IMR-90 (cell line): ENCODE measurements around the gene EED. TPM values are rescaled to one million over a fixed set of nuclear protein-coding genes. Genes with fewer than 3 reads are reported as not detected.
A peak's percentile ranks its signal among the peaks of the same experiment; 100 is the strongest.

ENCODE experiments used
- ATAC-seq: fragments of 200-7000 bp; cut with Tn5 transposase; 2 replicates; pipeline ENCODE4 v1.9.1; 2020; ENCODE audit warnings: low read depth, mild to moderate bottlenecking, moderate library complexity
- BruUV-seq: library from RNA; stranded (reverse); fragments of 400-500 nt; replicated peaks from 2 replicates; lab custom pipeline; 2021; lab: Mats Ljungman, UMichigan
- CTCF ChIA-PET: fragments of 300-600 bp; formaldehyde crosslinking; extraction: SDS; loops from one replicate; lab custom pipeline; 2021; ENCODE audit warnings: antibody characterized with exemption; lab: Yijun Ruan, JAX
- POLR2A ChIA-PET: fragments of 300-600 bp; sonication (Branson Sonifier 250); formaldehyde crosslinking; loops from one replicate; lab custom pipeline; 2022; ENCODE audit warnings: antibody characterized with exemption; ENCODE audit not compliant: unreplicated experiment; lab: Charles Lee
- DNase-seq: peaks from one replicate; pipeline ENCODE4 v3.0.0; 2013
- H2AFZ ChIP-seq: replicated peaks from 2 replicates; pipeline ENCODE3; 2013; ENCODE audit warnings: low read length, mild to moderate bottlenecking; ENCODE audit not compliant: poor library complexity
- H2AK5ac ChIP-seq: 2 replicates; pipeline ENCODE4 v1.6.1; 2013; ENCODE audit warnings: low read depth, low read length, inconsistent platforms
- H2AK9ac ChIP-seq: replicated peaks from 2 replicates; pipeline ENCODE3; 2013; ENCODE audit warnings: mild to moderate bottlenecking, low read depth, low read length, moderate library complexity; ENCODE audit not compliant: poor library complexity
- H2BK120ac ChIP-seq: 2 replicates; pipeline ENCODE4 v1.6.1; 2013; ENCODE audit warnings: low read depth, low read length, inconsistent platforms
- H2BK15ac ChIP-seq: 3 replicates; pipeline ENCODE4 v1.6.1; 2013; ENCODE audit warnings: low read depth, low read length, inconsistent platforms
- H2BK20ac ChIP-seq: 2 replicates; pipeline ENCODE4 v1.6.1; 2013; ENCODE audit warnings: low read depth, mild to moderate bottlenecking, inconsistent platforms, low read length, moderate library complexity
- H2BK5ac ChIP-seq: 2 replicates; pipeline ENCODE4 v1.6.1; 2013; ENCODE audit warnings: mild to moderate bottlenecking, low read depth, low read length, inconsistent platforms; ENCODE audit not compliant: poor library complexity, severe bottlenecking
- H3K14ac ChIP-seq: replicated peaks from 2 replicates; pipeline ENCODE4 v1.6.1; 2013; ENCODE audit warnings: low read depth, low read length, inconsistent platforms
- H3K18ac ChIP-seq: 2 replicates; pipeline ENCODE4 v1.6.1; 2013; ENCODE audit warnings: low read depth, low read length, control low read depth
- H3K23ac ChIP-seq: 2 replicates; pipeline ENCODE4 v1.6.1; 2013; ENCODE audit warnings: low read depth, low read length, inconsistent platforms
- H3K27ac ChIP-seq: 2 replicates; pipeline ENCODE4 v1.5.1; 2013; ENCODE audit warnings: mild to moderate bottlenecking, control low read depth, low read length; ENCODE audit not compliant: insufficient read depth
- H3K27me3 ChIP-seq: 2 replicates; pipeline ENCODE4 v1.6.1; 2013; ENCODE audit warnings: low read length; ENCODE audit not compliant: control insufficient read depth, insufficient read depth
- H3K36me3 ChIP-seq: 2 replicates; pipeline ENCODE4 v1.6.1; 2013; ENCODE audit warnings: low read length, mixed read lengths; ENCODE audit not compliant: control insufficient read depth, insufficient read depth
- H3K4ac ChIP-seq: 2 replicates; pipeline ENCODE4 v1.6.1; 2013; ENCODE audit warnings: low read depth, low read length, inconsistent platforms
- H3K4me1 ChIP-seq: 2 replicates; pipeline ENCODE4 v1.6.1; 2013; ENCODE audit warnings: low read length, mixed read lengths; ENCODE audit not compliant: control insufficient read depth, insufficient read depth
- H3K4me2 ChIP-seq: 2 replicates; pipeline ENCODE4 v1.6.1; 2013; ENCODE audit warnings: low read depth, mild to moderate bottlenecking, control low read depth, low read length, moderate library complexity
- H3K4me3 ChIP-seq: 2 replicates; pipeline ENCODE4 v1.5.1; 2013; ENCODE audit warnings: low read depth, mild to moderate bottlenecking, control low read depth, low read length, moderate library complexity; ENCODE audit not compliant: insufficient read depth
- H3K56ac ChIP-seq: 2 replicates; pipeline ENCODE4 v1.6.1; 2013; ENCODE audit warnings: low read length, inconsistent platforms; ENCODE audit not compliant: insufficient read depth; ENCODE audit errors: extremely low read depth
- H3K79me1 ChIP-seq, 2 experiments: 2 replicates each; pipeline ENCODE4 v1.6.1; 2013; ENCODE audit warnings: low read length in 2 of 2, inconsistent platforms in 1 of 2, low read depth in 1 of 2
- H3K9ac ChIP-seq: 2 replicates; pipeline ENCODE4 v1.6.1; 2013; ENCODE audit warnings: low read depth, low read length, control low read depth
- H3K9me1 ChIP-seq: 2 replicates; pipeline ENCODE4 v1.6.1; 2013; ENCODE audit warnings: low read length, inconsistent platforms; ENCODE audit not compliant: insufficient read depth
- H3K9me3 ChIP-seq: 2 replicates; pipeline ENCODE4 v1.6.1; 2013; ENCODE audit warnings: low read length; ENCODE audit not compliant: control insufficient read depth, insufficient read depth
- H4K20me1 ChIP-seq: 2 replicates; pipeline ENCODE4 v1.6.1; 2013; ENCODE audit warnings: low read length, inconsistent platforms; ENCODE audit not compliant: insufficient read depth
- H4K5ac ChIP-seq: 2 replicates; pipeline ENCODE4 v1.6.1; 2013; ENCODE audit warnings: mild to moderate bottlenecking, low read depth, low read length, control low read depth
- H4K8ac ChIP-seq, 2 experiments: 2 replicates each; pipeline ENCODE4 v1.6.1; 2013; ENCODE audit warnings: low read depth in 2 of 2, low read length in 2 of 2, control low read depth in 1 of 2, inconsistent platforms in 1 of 2
- H4K91ac ChIP-seq: 2 replicates; pipeline ENCODE4 v1.6.1; 2013; ENCODE audit warnings: low read depth, low read length, inconsistent platforms; ENCODE audit not compliant: insufficient read depth
- BHLHE40 ChIP-seq: fragments of 150-350 bp; IDR thresholded peaks from 2 replicates; pipeline ENCODE4 v1.6.1; 2016; ENCODE audit warnings: mild to moderate bottlenecking, low read depth, low read length
- CEBPB ChIP-seq: IDR thresholded peaks from 2 replicates; pipeline ENCODE4 v1.6.1; 2012; ENCODE audit warnings: low read depth, low read length, improper control_type of control experiment
- CHD1 ChIP-seq: IDR thresholded peaks from 2 replicates; pipeline ENCODE4 v1.6.1; 2012; ENCODE audit warnings: low read depth, low read length, improper control_type of control experiment
- FOS ChIP-seq: fragments of 150-350 bp; IDR thresholded peaks from 2 replicates; pipeline ENCODE4 v1.6.1; 2016; ENCODE audit warnings: low read depth, low read length
- MAFK ChIP-seq: IDR thresholded peaks from 2 replicates; pipeline ENCODE4 v1.6.1; 2012; ENCODE audit warnings: low read depth, low read length, improper control_type of control experiment
- MXI1 ChIP-seq: IDR thresholded peaks from 2 replicates; pipeline ENCODE4 v1.6.1; 2012; ENCODE audit warnings: low read depth, mild to moderate bottlenecking, low read length, moderate library complexity, borderline replicate concordance
- NFE2L2 ChIP-seq: fragments of 150-350 bp; IDR thresholded peaks from 2 replicates; pipeline ENCODE4 v1.6.1; 2016; ENCODE audit warnings: low read depth, mild to moderate bottlenecking, low read length
- POLR2A ChIP-seq: IDR thresholded peaks from 2 replicates; pipeline ENCODE4 v1.6.1; 2012; ENCODE audit warnings: mild to moderate bottlenecking, low read depth, low read length
- RAD21 ChIP-seq: IDR thresholded peaks from 2 replicates; pipeline ENCODE4 v1.6.1; 2012; ENCODE audit warnings: low read length, improper control_type of control experiment
- RCOR1 ChIP-seq: IDR thresholded peaks from 2 replicates; pipeline ENCODE4 v1.6.1; 2012; ENCODE audit warnings: mild to moderate bottlenecking, low read length, improper control_type of control experiment; ENCODE audit not compliant: insufficient replicate concordance
- RFX5 ChIP-seq: IDR thresholded peaks from 2 replicates; pipeline ENCODE4 v1.8.0; 2012; ENCODE audit warnings: low read depth, mild to moderate bottlenecking, low read length, moderate library complexity
- SMC3 ChIP-seq: fragments of 150-350 bp; IDR thresholded peaks from 2 replicates; pipeline ENCODE4 v1.6.1; 2016; ENCODE audit warnings: low read depth, mild to moderate bottlenecking, antibody characterized with exemption, low read length, moderate library complexity
- WGBS, 2 experiments: methylation state at CpG; one replicate each; pipeline versions ENCODE4 v1.1.5 to v1.1.7; 2013; ENCODE audit warnings: missing lambda C conversion rate in 2 of 2; ENCODE audit not compliant: insufficient read length in 1 of 2; ENCODE audit errors: extremely low coverage in 2 of 2; 5-methylcytosine and 5-hydroxymethylcytosine counted together
- dilution Hi-C: fragments of 300-500 bp; cut with HindIII; formaldehyde crosslinking; loops from one replicate; pipeline ENCODE4 v1.14.3; 2018; ENCODE audit warnings: low sequenced_read_pairs; ENCODE audit not compliant: unreplicated experiment
- in situ Hi-C: fragments of 300-500 bp; cut with MboI; formaldehyde crosslinking; loops from 3 replicates; pipeline ENCODE4 v1.14.3; 2019; ENCODE audit warnings: low sequenced_read_pairs, inconsistent platforms, mixed read lengths
- intact Hi-C: fragments of 100-400 bp; cut with micrococcal nuclease; formaldehyde crosslinking; loops from 2 replicates; pipeline ENCODE4 v1.10.0; 2022
- polyA plus RNA-seq, 3 experiments: library from polyadenylated mRNA; depleted of rRNA; stranded (reverse); fragments of >200 nt; gene quantifications; 2 replicates each; pipeline ENCODE4 v1.2.3, GENCODE V29; 2012; ENCODE audit warnings: low replicate concordance in 1 of 3
- total RNA-seq: library from RNA; depleted of rRNA; stranded (reverse); fragments of >200 nt; gene quantifications from 2 replicates; pipeline ENCODE4 v1.2.3, GENCODE V29; 2012
- TF ChIP-seq, protein P1 (sequence below): fragments of 150-350 bp; IDR thresholded peaks from 2 replicates; pipeline ENCODE4 v1.6.1; 2017; ENCODE audit warnings: mild to moderate bottlenecking, antibody characterized with exemption, low read length, low read depth

Gene EED
- total and polyA plus RNA-seq, 2 of the 4 experiments (the other 2 are of a cell fraction) = 11.1 to 11.5 TPM

DNA sequence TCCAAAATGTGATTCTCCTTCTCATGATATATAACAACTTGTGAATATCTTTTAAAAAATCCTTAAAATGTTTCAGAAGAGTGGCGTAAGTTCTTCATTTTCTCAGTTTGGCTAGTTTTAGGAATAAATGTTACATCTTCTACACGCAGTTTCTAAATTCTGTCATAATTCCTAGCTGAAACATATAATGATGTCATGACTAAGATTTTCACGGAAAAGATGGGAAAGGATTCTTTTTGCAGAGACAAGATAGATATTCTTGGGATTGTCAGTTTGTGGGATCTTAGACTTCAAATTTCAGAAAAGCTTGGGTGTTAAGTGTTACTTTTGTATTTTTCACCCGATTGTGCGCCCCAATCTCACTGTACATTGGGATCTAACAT is 1.7 kb downstream of the EED start:
- H3K27me3 ChIP-seq = no peaks in the 10 kb centered on the region
- H3K18ac ChIP-seq = no peak overlapping the region
- ChIA-PET POLR2A (no interaction called here), CTCF (no interaction called here)
- no peak overlapping the region for H2AK5ac ChIP-seq
- H2AFZ ChIP-seq = no peak overlapping the region
- no peaks in the 10 kb centered on the region for H3K9me3 ChIP-seq
- no peak overlapping the region for H2BK15ac ChIP-seq
- TF ChIP-seq RCOR1 = no peak
- no peak for TF ChIP-seq SMC3
- no peak for TF ChIP-seq POLR2A
- no peak for TF ChIP-seq FOS
- no peak for TF ChIP-seq CHD1
- TF ChIP-seq NFE2L2 = no peak
- no peak for TF ChIP-seq CEBPB
- TF ChIP-seq MAFK = no peak
- no peak for TF ChIP-seq MXI1
- TF ChIP-seq BHLHE40 = no peak
- TF ChIP-seq, protein P1, sequence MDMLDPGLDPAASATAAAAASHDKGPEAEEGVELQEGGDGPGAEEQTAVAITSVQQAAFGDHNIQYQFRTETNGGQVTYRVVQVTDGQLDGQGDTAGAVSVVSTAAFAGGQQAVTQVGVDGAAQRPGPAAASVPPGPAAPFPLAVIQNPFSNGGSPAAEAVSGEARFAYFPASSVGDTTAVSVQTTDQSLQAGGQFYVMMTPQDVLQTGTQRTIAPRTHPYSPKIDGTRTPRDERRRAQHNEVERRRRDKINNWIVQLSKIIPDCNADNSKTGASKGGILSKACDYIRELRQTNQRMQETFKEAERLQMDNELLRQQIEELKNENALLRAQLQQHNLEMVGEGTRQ = no peak
- no peak for TF ChIP-seq RFX5
- no peak for TF ChIP-seq RAD21
- no peak overlapping the region for H4K8ac ChIP-seq
- H3K14ac ChIP-seq = no peak overlapping the region
- ATAC-seq (no peak), DNase-seq (no peak)
- dilution Hi-C loops = no loop called here
- H3K4me1 ChIP-seq = no peaks in the 10 kb centered on the region
- no peak overlapping the region for H3K27ac ChIP-seq
- WGBS, 2 experiments = no CpG with 5 or more reads among the region's 5 CpGs
- no peak overlapping the region for H2AK9ac ChIP-seq
- H4K91ac ChIP-seq = no peak overlapping the region
- H2BK5ac ChIP-seq = no peak overlapping the region
- in situ Hi-C loops = no loop called here
- H4K20me1 ChIP-seq = peaks cover 37% of the 10 kb centered on the region
- peak overlapping the region; percentile 86 for H3K4me2 ChIP-seq
- peaks cover 7 to 34% of the 10 kb centered on the region in 2 experiments for H3K79me1 ChIP-seq
- peaks cover 6% of the 10 kb centered on the region for H3K9me1 ChIP-seq
- peak overlapping the region; percentile 73 for H3K4me3 ChIP-seq
- no peak overlapping the region for H3K4ac ChIP-seq
- H2BK20ac ChIP-seq = no peak overlapping the region
- H3K36me3 ChIP-seq = no peaks in the 10 kb centered on the region; the same call in 1 of the 2 replicates
- no peak overlapping the region; the same call in 1 of the 2 replicates for H3K23ac ChIP-seq
- BruUV-seq = TSS peak; percentile 58
- H3K9ac ChIP-seq = no peak overlapping the region
- no peak overlapping the region for H2BK120ac ChIP-seq
- no peak overlapping the region for H4K5ac ChIP-seq
- intact Hi-C loops = no loop called here
- H3K56ac ChIP-seq = no peak overlapping the region
